Stomach (tissue), 9 donors: ENCODE measurements around the gene PPIL4. TPM values are rescaled to one million over a fixed set of nuclear protein-coding genes. Genes with fewer than 3 reads are reported as not detected.

Experiments
- DNase-seq, 2 donors: peaks; one replicate each; pipeline versions ENCODE4 v3.0.0 to v3.0.0-alpha.2; 2013 to 2019
- H3K27ac ChIP-seq, 5 donors: fragments of 200-600 bp in 4 of 5; sonication (generic) in 4 of 5; one replicate each; pipeline ENCODE4 v1.5.1; 2013 to 2019; ENCODE audit warnings: mild to moderate bottlenecking in 1 of 5, moderate library complexity in 1 of 5
- H3K27me3 ChIP-seq, 3 donors: fragments of 200-600 bp; sonication (generic); one replicate each; pipeline ENCODE4 v1.5.1; 2017 to 2019; ENCODE audit warnings: mixed run types in 1 of 3
- H3K36me3 ChIP-seq, 4 donors: fragments of 200-600 bp; sonication (generic); 1 replicate in 3 of 4; 2 replicates in 1 of 4; pipeline ENCODE4 v1.5.1; 2016 to 2019
- H3K4me1 ChIP-seq, 4 donors: fragments of 200-600 bp; sonication (generic); one replicate each; pipeline ENCODE4 v1.5.1; 2016 to 2019
- H3K4me3 ChIP-seq, 4 donors: fragments of 200-600 bp; sonication (generic) in 3 of 4; one replicate each; pipeline ENCODE4 v1.5.1; 2016 to 2019; ENCODE audit warnings: mild to moderate bottlenecking in 1 of 4
- H3K9me3 ChIP-seq, 4 donors: fragments of 200-600 bp; sonication (generic); one replicate each; pipeline ENCODE4 v1.5.1; 2016 to 2019
- EP300 ChIP-seq: sonication (generic); formaldehyde crosslinking; IDR thresholded peaks from one replicate; pipeline ENCODE4 v1.6.1; 2017; ENCODE audit warnings: antibody characterized with exemption
- POLR2A ChIP-seq, 4 donors: fragments of 450-650 bp; IDR thresholded peaks; one replicate each; pipeline ENCODE4 v1.6.1; 2016; ENCODE audit warnings: antibody characterized with exemption in 4 of 4, control low read depth in 2 of 4, mild to moderate bottlenecking in 1 of 4, moderate library complexity in 1 of 4
- POLR2AphosphoS5 ChIP-seq, 3 donors: sonication (generic); formaldehyde crosslinking; IDR thresholded peaks; one replicate each; pipeline ENCODE4 v1.6.1; 2016; ENCODE audit warnings: antibody characterized with exemption in 3 of 3
- WGBS, 5 donors: extraction: QIAGEN DNeasy Blood & Tissue Kit in 3 of 5; methylation state at CpG; one replicate each; pipeline versions ENCODE4 v1.1.5 to v1.1.7; 2013 to 2018; 5-methylcytosine and 5-hydroxymethylcytosine counted together
- intact Hi-C: fragments of 100-400 bp; cut with DNase I; formaldehyde crosslinking; loops from one replicate; pipeline ENCODE4 v1.15.1; 2023; ENCODE audit warnings: low total_unique reads
- polyA plus RNA-seq, 3 donors: library from polyadenylated mRNA; stranded (reverse); fragments of 200-250 nt; gene quantifications; one replicate each; pipeline ENCODE4 v1.2.3, GENCODE V29; 2013
- total RNA-seq, 5 donors: library from RNA; depleted of rRNA; stranded (reverse); fragments of >200 nt; gene quantifications; one replicate each; pipeline versions ENCODE4 v1.1.0 to v1.2.3, GENCODE V29; 2014 to 2016
- TF ChIP-seq, protein P1 (sequence below), 7 experiments: fragments of 450-650 bp in 4 of 7; fragments of 200-600 bp in 3 of 7; sonication (generic) in 3 of 7; IDR thresholded peaks; one replicate each; pipeline ENCODE4 v1.5.1; 2016 to 2019; ENCODE audit warnings: antibody characterized with exemption in 7 of 7, control low read depth in 2 of 7, mild to moderate bottlenecking in 1 of 7
- donor health status: healthy with polysubstance abuse.
- donor health status: Bipolar disorder and iron deficiency.
- donor health status: healthy.

The PPIL4 gene
- total and polyA plus RNA-seq, 8 donors: 7.6 to 59.7 (median 16.4) TPM

DNA sequence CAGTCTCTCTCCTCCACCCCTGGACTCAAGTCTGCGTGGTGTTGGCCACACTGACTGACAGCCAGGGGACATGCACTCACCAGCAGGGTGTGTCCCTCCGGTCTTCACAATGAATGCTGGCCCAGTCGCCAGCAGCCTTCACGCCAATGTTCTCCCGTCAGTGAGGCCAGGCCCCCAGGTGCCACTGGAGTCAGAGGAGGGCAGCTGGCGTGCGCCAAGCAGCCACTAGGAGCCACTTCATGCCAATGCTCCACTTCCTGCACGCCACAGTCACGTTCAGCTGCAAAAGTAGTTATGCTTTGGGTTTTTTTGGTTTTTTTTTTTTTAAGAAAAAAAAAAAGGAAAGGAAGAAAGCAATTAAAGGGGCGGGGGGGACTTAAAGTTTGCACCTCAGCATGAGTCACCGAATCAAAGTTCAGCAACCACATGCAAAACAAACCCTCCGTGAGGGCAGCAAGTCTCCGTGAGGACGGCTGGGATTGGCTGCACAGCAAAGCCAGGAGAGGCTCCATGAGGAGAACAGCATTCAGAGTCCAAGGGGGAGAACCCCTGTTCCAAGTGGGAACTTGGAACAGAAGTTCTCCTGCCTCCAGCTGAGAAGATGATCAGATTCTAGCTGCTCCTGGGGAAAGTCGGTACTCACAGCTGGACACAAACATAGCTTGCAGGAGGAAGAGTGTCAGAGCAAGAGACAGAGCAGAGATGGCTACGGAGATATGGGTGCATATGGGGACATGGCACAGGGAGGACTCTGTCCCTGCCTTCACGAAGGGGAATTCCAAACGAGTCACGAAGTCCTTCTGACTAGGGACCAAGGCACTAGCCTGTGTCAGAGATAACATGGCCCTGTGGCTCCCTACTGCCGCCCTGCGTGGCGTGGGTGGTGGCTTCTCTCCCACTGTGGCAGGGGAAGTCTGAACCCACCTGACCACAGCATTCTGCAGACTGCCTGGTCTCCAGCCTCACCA, 60.8 kb downstream of the PPIL4 start, which contains the start of gene ZC3H12D:
Gene ZC3H12D, minus strand, starts transcription at position 282 of the 968 bp plus-strand sequence. CDS start 10,471 bp downstream, outside the sequence.
- 36 to 50% (median 39%) methylated on average over 20 to 22 of the region's 22 CpGs for WGBS, 5 donors
- Histone ChIP-seq H3K27ac (peak within 1 kb of the TSS; percentile 2 to 77 (median 75)), H3K27me3 (no peaks in the 10 kb centered on the region), H3K36me3 (no peaks in the 10 kb centered on the region), H3K4me1 (peaks cover 4 to 42% (median 6%) of the 10 kb centered on the region in 4 donors), H3K4me3 (peak within 1 kb of the TSS in 3 of 4 donors; percentile 12 to 24 (median 18)), H3K9me3 (no peaks in the 10 kb centered on the region)
- TF ChIP-seq EP300 (no peak), POLR2AphosphoS5 (IDR thresholded peaks at IDR 0.05) (peak in 2 of 3 donors; percentile 4 to 12), POLR2A (IDR thresholded peaks at IDR 0.05) (no peak)
- TF ChIP-seq, protein P1, sequence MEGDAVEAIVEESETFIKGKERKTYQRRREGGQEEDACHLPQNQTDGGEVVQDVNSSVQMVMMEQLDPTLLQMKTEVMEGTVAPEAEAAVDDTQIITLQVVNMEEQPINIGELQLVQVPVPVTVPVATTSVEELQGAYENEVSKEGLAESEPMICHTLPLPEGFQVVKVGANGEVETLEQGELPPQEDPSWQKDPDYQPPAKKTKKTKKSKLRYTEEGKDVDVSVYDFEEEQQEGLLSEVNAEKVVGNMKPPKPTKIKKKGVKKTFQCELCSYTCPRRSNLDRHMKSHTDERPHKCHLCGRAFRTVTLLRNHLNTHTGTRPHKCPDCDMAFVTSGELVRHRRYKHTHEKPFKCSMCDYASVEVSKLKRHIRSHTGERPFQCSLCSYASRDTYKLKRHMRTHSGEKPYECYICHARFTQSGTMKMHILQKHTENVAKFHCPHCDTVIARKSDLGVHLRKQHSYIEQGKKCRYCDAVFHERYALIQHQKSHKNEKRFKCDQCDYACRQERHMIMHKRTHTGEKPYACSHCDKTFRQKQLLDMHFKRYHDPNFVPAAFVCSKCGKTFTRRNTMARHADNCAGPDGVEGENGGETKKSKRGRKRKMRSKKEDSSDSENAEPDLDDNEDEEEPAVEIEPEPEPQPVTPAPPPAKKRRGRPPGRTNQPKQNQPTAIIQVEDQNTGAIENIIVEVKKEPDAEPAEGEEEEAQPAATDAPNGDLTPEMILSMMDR (IDR thresholded peaks at IDR 0.05): peak in 2 of 7 experiments; percentile 20 to 30
- peak; percentile 59 to 69 for DNase-seq
- intact Hi-C loops: no loop called here

DNA sequence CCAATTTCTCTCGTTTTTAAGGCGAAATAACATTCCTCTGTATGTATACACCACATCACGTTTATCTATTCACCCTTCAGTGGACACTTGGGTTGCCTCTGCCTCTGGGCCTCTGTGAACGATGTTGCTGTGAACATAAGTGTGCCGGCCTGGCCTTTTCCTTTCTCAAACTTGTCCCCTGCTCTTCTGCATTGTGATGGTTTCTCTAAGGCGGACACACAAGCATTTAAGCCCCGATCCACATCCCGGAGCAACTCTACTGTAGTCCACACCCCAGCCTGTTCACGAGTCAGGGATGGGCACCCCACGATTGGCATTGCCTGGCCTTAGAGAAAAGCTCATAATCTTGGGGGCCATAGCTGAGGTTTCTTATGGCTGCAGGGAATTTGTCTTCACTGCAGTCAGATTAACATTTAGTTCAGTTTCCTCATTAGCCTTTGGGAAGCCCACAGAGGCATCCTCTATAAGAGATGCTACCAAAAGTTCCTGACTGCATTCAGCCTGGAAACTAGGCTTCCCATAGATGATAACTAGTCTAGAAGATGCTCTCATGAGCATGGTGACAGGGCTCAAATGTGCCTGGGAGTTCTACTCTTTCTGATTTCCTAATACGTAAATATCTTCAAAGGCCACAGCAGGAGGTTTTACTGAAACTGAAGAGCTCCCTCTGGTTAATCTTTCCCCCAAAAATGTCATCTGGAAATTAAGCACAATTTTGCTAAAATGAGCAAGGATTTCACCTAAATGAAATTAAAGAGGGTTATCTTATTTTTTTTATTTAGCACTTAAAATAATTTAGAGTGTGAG, 61.8 kb downstream of the PPIL4 start:
- Histone ChIP-seq H3K4me1 (peaks cover 4 to 42% (median 6%) of the 10 kb centered on the region in 4 donors), H3K27ac (peak overlapping the region; percentile 2 to 77 (median 75)), H3K36me3 (no peaks in the 10 kb centered on the region), H3K27me3 (no peaks in the 10 kb centered on the region), H3K9me3 (no peaks in the 10 kb centered on the region), H3K4me3 (peak overlapping the region in 2 of 4 donors; percentile 15 to 24)
- no peak for DNase-seq
- no peak for TF ChIP-seq POLR2AphosphoS5 (IDR thresholded peaks at IDR 0.05)
- TF ChIP-seq, protein P1 (IDR thresholded peaks at IDR 0.05): no peak
- no peak for TF ChIP-seq EP300
- no peak for TF ChIP-seq POLR2A (IDR thresholded peaks at IDR 0.05)
- intact Hi-C loops: no loop called here
- 77 to 88% (median 82%) methylated on average over 11 of the region's 11 CpGs for WGBS, 5 donors

DNA sequence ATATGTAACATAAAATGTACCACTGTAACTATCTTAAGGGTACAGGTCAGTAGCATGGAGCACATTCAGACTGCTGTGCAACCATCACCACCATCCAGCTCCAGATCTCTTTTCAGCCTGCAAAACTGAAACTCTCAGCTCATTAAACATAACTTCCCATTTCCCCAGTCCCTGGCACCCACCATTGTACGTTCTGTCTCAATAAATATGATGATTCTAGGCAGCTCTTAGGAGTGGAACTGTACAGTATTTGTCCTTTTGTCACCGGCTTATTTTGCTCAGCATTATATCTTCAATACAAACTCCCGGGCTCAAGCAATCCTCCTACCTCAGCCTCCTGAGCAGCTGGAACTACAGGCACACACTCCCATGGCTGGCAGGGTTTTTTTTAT, 62.5 kb downstream of the PPIL4 start:
- H3K4me1 ChIP-seq: peaks cover 4 to 42% (median 6%) of the 10 kb centered on the region in 4 donors
- TF ChIP-seq, protein P1 (IDR thresholded peaks at IDR 0.05): no peak
- TF ChIP-seq POLR2AphosphoS5 (IDR thresholded peaks at IDR 0.05): no peak
- no peak for TF ChIP-seq POLR2A (IDR thresholded peaks at IDR 0.05)
- TF ChIP-seq EP300: no peak
- H3K4me3 ChIP-seq: peak overlapping the region in 1 of 4 donors; percentile 15
- no peak for DNase-seq
- no peaks in the 10 kb centered on the region for H3K9me3 ChIP-seq
- WGBS, 5 donors: 76 to 81% (median 78%) methylated on average over 3 of the region's 3 CpGs
- H3K27ac ChIP-seq: peak overlapping the region; percentile 2 to 77 (median 75)
- intact Hi-C loops: no loop called here
- H3K36me3 ChIP-seq: no peaks in the 10 kb centered on the region
- no peaks in the 10 kb centered on the region for H3K27me3 ChIP-seq
